ENCODE measurements around the gene BPIFB3. TPM values are rescaled to one million over a fixed set of nuclear protein-coding genes. Genes with fewer than 3 reads are reported as not detected.

The BPIFB3 gene
- total and polyA plus RNA-seq, 2 of the 13 experiments (the other 11 are each of a cell fraction or from before 2014, with no cell fraction given) = 0.09 TPM; not detected in 1

DNA sequence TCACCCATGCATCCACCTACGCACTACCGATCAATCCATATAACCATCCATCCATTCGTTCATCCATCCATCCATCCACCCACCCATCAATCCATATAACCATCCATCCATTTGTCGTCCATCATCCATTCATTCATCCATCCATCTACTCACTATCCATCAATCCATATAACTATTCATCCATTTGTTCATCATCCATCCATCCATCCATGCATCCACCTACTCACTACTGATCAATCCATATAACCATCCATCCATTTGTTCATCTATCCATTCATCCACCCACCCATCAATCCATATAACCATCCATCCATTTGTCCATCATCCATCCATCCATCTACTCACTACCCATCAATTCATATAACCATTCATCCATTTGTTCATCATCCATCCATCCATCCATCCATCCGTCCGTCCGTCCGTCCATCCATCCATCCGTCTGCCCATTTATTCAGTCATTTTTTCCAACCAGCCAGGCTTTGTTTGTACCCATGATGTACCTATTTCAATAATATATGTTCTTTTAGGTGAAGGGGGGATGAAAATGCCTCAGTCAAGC, 28.3 kb upstream of the BPIFB3 start (continued):
- TF ChIP-seq SUZ12 (IDR thresholded peaks at IDR 0.05; ENCODE audit: low read depth, low read length) (no peak), ZNF556 (CRISPR knock-in tag; IDR thresholded peaks at IDR 0.05; ENCODE audit: borderline replicate concordance) (no peak), ZNF160 (CRISPR knock-in tag; IDR thresholded peaks at IDR 0.05) (0 out of 2 replicates have a peak, but pooled peaks have one; percentile 2), MXI1 (IDR thresholded peaks at IDR 0.05; ENCODE audit: borderline replicate concordance, low read depth, low read length) (no peak), SMAD1 (CRISPR knock-in tag; IDR thresholded peaks at IDR 0.05; ENCODE audit: borderline replicate concordance, low read depth) (no peak), YEATS2 (CRISPR knock-in tag; IDR thresholded peaks at IDR 0.05; ENCODE audit: borderline replicate concordance) (no peak), ZNF329 (CRISPR knock-in tag; IDR thresholded peaks at IDR 0.05; ENCODE audit: low read depth) (no peak), ZNF468 (CRISPR knock-in tag; IDR thresholded peaks at IDR 0.05) (no peak), ZNF773 (CRISPR knock-in tag; IDR thresholded peaks at IDR 0.05; ENCODE audit: borderline replicate concordance) (no peak), ZNF234 (CRISPR knock-in tag; conservative IDR thresholded peaks at IDR 0.05) (no peak)
- TF ChIP-seq, protein P1, sequence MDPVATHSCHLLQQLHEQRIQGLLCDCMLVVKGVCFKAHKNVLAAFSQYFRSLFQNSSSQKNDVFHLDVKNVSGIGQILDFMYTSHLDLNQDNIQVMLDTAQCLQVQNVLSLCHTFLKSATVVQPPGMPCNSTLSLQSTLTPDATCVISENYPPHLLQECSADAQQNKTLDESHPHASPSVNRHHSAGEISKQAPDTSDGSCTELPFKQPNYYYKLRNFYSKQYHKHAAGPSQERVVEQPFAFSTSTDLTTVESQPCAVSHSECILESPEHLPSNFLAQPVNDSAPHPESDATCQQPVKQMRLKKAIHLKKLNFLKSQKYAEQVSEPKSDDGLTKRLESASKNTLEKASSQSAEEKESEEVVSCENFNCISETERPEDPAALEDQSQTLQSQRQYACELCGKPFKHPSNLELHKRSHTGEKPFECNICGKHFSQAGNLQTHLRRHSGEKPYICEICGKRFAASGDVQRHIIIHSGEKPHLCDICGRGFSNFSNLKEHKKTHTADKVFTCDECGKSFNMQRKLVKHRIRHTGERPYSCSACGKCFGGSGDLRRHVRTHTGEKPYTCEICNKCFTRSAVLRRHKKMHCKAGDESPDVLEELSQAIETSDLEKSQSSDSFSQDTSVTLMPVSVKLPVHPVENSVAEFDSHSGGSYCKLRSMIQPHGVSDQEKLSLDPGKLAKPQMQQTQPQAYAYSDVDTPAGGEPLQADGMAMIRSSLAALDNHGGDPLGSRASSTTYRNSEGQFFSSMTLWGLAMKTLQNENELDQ (CRISPR knock-in tag; IDR thresholded peaks at IDR 0.05; ENCODE audit: borderline replicate concordance) = no peak
- TF ChIP-seq, protein P2, sequence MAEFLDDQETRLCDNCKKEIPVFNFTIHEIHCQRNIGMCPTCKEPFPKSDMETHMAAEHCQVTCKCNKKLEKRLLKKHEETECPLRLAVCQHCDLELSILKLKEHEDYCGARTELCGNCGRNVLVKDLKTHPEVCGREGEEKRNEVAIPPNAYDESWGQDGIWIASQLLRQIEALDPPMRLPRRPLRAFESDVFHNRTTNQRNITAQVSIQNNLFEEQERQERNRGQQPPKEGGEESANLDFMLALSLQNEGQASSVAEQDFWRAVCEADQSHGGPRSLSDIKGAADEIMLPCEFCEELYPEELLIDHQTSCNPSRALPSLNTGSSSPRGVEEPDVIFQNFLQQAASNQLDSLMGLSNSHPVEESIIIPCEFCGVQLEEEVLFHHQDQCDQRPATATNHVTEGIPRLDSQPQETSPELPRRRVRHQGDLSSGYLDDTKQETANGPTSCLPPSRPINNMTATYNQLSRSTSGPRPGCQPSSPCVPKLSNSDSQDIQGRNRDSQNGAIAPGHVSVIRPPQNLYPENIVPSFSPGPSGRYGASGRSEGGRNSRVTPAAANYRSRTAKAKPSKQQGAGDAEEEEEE (CRISPR knock-in tag; IDR thresholded peaks at IDR 0.05; ENCODE audit: borderline replicate concordance) = no peak
- TF ChIP-seq, protein P3, sequence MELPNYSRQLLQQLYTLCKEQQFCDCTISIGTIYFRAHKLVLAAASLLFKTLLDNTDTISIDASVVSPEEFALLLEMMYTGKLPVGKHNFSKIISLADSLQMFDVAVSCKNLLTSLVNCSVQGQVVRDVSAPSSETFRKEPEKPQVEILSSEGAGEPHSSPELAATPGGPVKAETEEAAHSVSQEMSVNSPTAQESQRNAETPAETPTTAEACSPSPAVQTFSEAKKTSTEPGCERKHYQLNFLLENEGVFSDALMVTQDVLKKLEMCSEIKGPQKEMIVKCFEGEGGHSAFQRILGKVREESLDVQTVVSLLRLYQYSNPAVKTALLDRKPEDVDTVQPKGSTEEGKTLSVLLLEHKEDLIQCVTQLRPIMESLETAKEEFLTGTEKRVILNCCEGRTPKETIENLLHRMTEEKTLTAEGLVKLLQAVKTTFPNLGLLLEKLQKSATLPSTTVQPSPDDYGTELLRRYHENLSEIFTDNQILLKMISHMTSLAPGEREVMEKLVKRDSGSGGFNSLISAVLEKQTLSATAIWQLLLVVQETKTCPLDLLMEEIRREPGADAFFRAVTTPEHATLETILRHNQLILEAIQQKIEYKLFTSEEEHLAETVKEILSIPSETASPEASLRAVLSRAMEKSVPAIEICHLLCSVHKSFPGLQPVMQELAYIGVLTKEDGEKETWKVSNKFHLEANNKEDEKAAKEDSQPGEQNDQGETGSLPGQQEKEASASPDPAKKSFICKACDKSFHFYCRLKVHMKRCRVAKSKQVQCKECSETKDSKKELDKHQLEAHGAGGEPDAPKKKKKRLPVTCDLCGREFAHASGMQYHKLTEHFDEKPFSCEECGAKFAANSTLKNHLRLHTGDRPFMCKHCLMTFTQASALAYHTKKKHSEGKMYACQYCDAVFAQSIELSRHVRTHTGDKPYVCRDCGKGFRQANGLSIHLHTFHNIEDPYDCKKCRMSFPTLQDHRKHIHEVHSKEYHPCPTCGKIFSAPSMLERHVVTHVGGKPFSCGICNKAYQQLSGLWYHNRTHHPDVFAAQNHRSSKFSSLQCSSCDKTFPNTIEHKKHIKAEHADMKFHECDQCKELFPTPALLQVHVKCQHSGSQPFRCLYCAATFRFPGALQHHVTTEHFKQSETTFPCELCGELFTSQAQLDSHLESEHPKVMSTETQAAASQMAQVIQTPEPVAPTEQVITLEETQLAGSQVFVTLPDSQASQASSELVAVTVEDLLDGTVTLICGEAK (IDR thresholded peaks at IDR 0.05) = no peak
- TF ChIP-seq, protein P3 (CRISPR knock-in tag; IDR thresholded peaks at IDR 0.05) = no peak
